GM12878 (cell line): ENCODE results near the gene MMP11. TPM values are rescaled to one million over a fixed set of nuclear protein-coding genes. Genes with fewer than 3 reads are reported as not detected.
A peak's percentile ranks its signal among the peaks of the same experiment; 100 is the strongest.

ENCODE experiments used
- CBFB ChIP-seq: IDR thresholded peaks from 2 replicates; pipeline ENCODE4 v1.6.1; 2016; ENCODE audit warnings: antibody characterized with exemption, low read depth
- CBX3 ChIP-seq: fragments of 200-600 bp; sonication (generic); IDR thresholded peaks from 2 replicates; pipeline ENCODE4 v1.6.1; 2016; ENCODE audit warnings: low read depth, borderline replicate concordance
- CHD1 ChIP-seq: IDR thresholded peaks from 2 replicates; pipeline ENCODE4 v1.6.1; 2012; ENCODE audit warnings: low read depth, low read length, improper control_type of control experiment
- DPF2 ChIP-seq: fragments of 450-650 bp; IDR thresholded peaks from 2 replicates; pipeline ENCODE4 v1.6.1; 2017; ENCODE audit warnings: mild to moderate bottlenecking
- EZH2 ChIP-seq: IDR thresholded peaks from 2 replicates; pipeline ENCODE4 v1.6.1; 2012; ENCODE audit warnings: low read depth, mild to moderate bottlenecking, control low read depth, inconsistent platforms, low read length, borderline replicate concordance; ENCODE audit not compliant: control insufficient read depth
- GABPA ChIP-seq: IDR thresholded peaks from 2 replicates; pipeline ENCODE4 v1.6.1; 2014; ENCODE audit warnings: antibody characterized with exemption, low read depth, mild to moderate bottlenecking, inconsistent platforms
- MEF2A ChIP-seq: IDR thresholded peaks from 2 replicates; pipeline ENCODE4 v1.6.1; 2011; ENCODE audit warnings: low read depth, mild to moderate bottlenecking, low read length, moderate library complexity; ENCODE audit not compliant: insufficient read depth
- MTA2 ChIP-seq: fragments of 450-650 bp; IDR thresholded peaks from 2 replicates; pipeline ENCODE4 v1.6.1; 2016; ENCODE audit warnings: low read depth, mild to moderate bottlenecking, moderate library complexity
- NFYB ChIP-seq: IDR thresholded peaks from 2 replicates; pipeline ENCODE4 v1.6.1; 2011; ENCODE audit warnings: low read depth, mild to moderate bottlenecking, low read length, improper control_type of control experiment, moderate library complexity; ENCODE audit not compliant: insufficient read depth
- RAD21 ChIP-seq: IDR thresholded peaks from 2 replicates; pipeline ENCODE4 v1.6.1; 2011; ENCODE audit warnings: mild to moderate bottlenecking, low read depth, low read length, moderate library complexity; ENCODE audit not compliant: insufficient read depth
- RB1 ChIP-seq: fragments of 450-650 bp; formaldehyde crosslinking; IDR thresholded peaks from 2 replicates; pipeline ENCODE4 v1.6.1; 2017; ENCODE audit warnings: mild to moderate bottlenecking, borderline replicate concordance
- RELA ChIP-seq: fragments of 450-650 bp; IDR thresholded peaks from 2 replicates; pipeline ENCODE4 v1.8.0; 2014; ENCODE audit warnings: borderline replicate concordance; ENCODE audit not compliant: partially characterized antibody
- USF2 ChIP-seq: IDR thresholded peaks from 2 replicates; pipeline ENCODE4 v1.6.1; 2011; ENCODE audit warnings: low read depth, low read length, improper control_type of control experiment, borderline replicate concordance
- ZBED1 ChIP-seq: IDR thresholded peaks from 2 replicates; pipeline ENCODE4 v1.6.1; 2016; ENCODE audit warnings: borderline replicate concordance
- ZNF207 ChIP-seq: fragments of 450-650 bp; IDR thresholded peaks from 2 replicates; pipeline ENCODE4 v1.6.1; 2014; ENCODE audit warnings: antibody characterized with exemption, mild to moderate bottlenecking, borderline replicate concordance
- ZNF592 ChIP-seq: fragments of 450-650 bp; IDR thresholded peaks from 2 replicates; pipeline ENCODE4 v1.6.1; 2017; ENCODE audit warnings: mild to moderate bottlenecking, moderate library complexity
- polyA plus RNA-seq, 11 experiments: library from polyadenylated mRNA; depleted of rRNA in 4 of 11; unstranded in 6 of 11; stranded (reverse) in 5 of 11; fragments of >200 nt; fragmentation: Nextera tagmentation in 4 of 11; fragmentation: Illumina TruSeq in 1 of 11; extraction: Ambion mirVana in 4 of 11; extraction: Trizol in 1 of 11; gene quantifications; 1 replicate in 1 of 11; 2 replicates in 10 of 11; pipeline versions ENCODE4 v1.2.1 to v1.2.3, GENCODE V29; 2011 to 2016; ENCODE audit warnings: inconsistent platforms in 2 of 11, missing spikeins in 2 of 11, low read depth in 1 of 11
- total RNA-seq, 4 experiments: library from RNA; depleted of rRNA in 3 of 4; stranded (reverse); fragments of >200 nt in 3 of 4; fragmentation: Illumina TruSeq in 1 of 4; extraction: Trizol in 1 of 4; gene quantifications; 2 replicates each; pipeline versions ENCODE4 v1.2.1 to v1.2.3, GENCODE V29; 2013 to 2021
- TF ChIP-seq, protein P1 (sequence below): IDR thresholded peaks from 2 replicates; pipeline ENCODE4 v1.6.1; 2012; ENCODE audit warnings: low read length, inconsistent platforms
- TF ChIP-seq, protein P2 (sequence below): IDR thresholded peaks from 2 replicates; pipeline ENCODE4 v1.6.1; 2012; ENCODE audit warnings: low read depth, low read length, improper control_type of control experiment
- TF ChIP-seq, protein P3 (sequence below): fragments of 450-650 bp; IDR thresholded peaks from 2 replicates; pipeline ENCODE4 v1.6.1; 2016; ENCODE audit warnings: mild to moderate bottlenecking
- TF ChIP-seq, protein P4 (sequence below): fragments of 450-650 bp; IDR thresholded peaks from 2 replicates; pipeline ENCODE4 v1.6.1; 2016; ENCODE audit warnings: mild to moderate bottlenecking

MMP11 gene
- total and polyA plus RNA-seq, 10 of the 15 experiments (the other 5 are each of a cell fraction or from before 2014, with no cell fraction given) = 0.03 to 1.1 (median 0.31) TPM; not detected in 2

DNA sequence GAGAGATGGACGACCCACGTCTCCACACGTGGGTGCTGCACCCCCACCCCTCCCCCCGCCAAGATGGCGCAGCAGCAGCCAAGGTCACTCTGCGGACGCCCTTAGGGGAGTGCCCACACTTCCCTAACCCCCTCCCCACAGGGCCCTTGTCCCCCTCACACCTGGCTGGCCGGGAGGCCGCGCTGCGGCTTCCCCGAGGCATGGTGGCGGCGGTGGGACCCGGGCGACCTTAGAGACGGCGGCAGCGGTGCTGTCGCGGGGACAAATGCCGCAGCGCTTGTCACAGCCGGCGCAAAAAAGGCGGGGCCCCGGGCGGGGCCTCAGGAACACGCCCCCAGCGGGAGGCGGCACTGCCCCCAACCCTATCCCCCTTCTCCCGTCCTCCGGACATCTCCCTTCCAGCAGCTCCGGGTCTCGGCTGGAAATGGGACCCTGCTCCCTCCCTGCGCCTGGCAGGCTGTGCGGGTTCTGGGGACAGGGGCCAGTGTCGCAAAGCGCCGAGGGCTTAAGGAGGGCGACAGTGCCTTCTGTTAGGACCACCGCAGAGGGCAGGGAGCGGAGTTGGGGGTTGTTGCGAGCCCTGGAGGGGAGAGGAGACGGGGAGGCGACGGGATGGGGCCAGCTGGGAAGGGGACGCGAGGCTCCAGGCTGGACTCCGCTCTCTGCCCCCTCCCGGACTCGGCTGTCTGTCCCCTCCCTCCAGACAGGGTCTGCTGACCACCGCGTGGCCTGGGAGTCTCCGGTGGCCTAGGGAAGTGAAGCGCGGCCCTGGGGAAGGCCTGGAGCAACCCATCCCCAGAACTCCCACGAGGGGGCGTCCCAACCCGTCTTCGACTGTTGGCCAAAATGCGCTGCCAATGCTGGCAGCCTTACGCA is 4.7 kb upstream of the MMP11 start, which contains the start of gene CHCHD10 (continued):
- TF ChIP-seq, protein P1, sequence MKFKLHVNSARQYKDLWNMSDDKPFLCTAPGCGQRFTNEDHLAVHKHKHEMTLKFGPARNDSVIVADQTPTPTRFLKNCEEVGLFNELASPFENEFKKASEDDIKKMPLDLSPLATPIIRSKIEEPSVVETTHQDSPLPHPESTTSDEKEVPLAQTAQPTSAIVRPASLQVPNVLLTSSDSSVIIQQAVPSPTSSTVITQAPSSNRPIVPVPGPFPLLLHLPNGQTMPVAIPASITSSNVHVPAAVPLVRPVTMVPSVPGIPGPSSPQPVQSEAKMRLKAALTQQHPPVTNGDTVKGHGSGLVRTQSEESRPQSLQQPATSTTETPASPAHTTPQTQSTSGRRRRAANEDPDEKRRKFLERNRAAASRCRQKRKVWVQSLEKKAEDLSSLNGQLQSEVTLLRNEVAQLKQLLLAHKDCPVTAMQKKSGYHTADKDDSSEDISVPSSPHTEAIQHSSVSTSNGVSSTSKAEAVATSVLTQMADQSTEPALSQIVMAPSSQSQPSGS = no peak
- TF ChIP-seq DPF2 (peak; percentile 49; the same call in 1 of the 2 replicates), ZNF207 (no peak; the same call in 1 of the 2 replicates), CBFB (no peak), MEF2A (no peak), CHD1 (no peak), EZH2 (no peak), CBX3 (no peak), NFYB (no peak), ZNF592 (no peak), RB1 (peak; percentile 68; the same call in 1 of the 2 replicates), RELA (no peak), USF2 (no peak), ZBED1 (no peak), GABPA (no peak), RAD21 (peak; percentile 53), MTA2 (0 out of 2 replicates have a peak, but pooled peaks have one; percentile 13)
- TF ChIP-seq, protein P2, sequence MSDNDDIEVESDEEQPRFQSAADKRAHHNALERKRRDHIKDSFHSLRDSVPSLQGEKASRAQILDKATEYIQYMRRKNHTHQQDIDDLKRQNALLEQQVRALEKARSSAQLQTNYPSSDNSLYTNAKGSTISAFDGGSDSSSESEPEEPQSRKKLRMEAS = no peak; the same call in none of the 2 replicates
- TF ChIP-seq, protein P3, sequence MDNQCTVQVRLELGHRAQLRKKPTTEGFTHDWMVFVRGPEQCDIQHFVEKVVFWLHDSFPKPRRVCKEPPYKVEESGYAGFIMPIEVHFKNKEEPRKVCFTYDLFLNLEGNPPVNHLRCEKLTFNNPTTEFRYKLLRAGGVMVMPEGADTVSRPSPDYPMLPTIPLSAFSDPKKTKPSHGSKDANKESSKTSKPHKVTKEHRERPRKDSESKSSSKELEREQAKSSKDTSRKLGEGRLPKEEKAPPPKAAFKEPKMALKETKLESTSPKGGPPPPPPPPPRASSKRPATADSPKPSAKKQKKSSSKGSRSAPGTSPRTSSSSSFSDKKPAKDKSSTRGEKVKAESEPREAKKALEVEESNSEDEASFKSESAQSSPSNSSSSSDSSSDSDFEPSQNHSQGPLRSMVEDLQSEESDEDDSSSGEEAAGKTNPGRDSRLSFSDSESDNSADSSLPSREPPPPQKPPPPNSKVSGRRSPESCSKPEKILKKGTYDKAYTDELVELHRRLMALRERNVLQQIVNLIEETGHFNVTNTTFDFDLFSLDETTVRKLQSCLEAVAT = no peak
- TF ChIP-seq, protein P4, sequence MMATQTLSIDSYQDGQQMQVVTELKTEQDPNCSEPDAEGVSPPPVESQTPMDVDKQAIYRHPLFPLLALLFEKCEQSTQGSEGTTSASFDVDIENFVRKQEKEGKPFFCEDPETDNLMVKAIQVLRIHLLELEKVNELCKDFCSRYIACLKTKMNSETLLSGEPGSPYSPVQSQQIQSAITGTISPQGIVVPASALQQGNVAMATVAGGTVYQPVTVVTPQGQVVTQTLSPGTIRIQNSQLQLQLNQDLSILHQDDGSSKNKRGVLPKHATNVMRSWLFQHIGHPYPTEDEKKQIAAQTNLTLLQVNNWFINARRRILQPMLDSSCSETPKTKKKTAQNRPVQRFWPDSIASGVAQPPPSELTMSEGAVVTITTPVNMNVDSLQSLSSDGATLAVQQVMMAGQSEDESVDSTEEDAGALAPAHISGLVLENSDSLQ = peak; percentile 37; the same call in 1 of the 2 replicates
